Thoracic aorta (tissue), 2 donors: ENCODE data around the gene CLCF1. TPM values are rescaled to one million over a fixed set of nuclear protein-coding genes. Genes with fewer than 3 reads are reported as not detected.

Experiments
- ATAC-seq: fragments of 150-250 bp; one replicate; pipeline ENCODE4 v1.8.0; 2017; ENCODE audit warnings: low read depth; ENCODE audit not compliant: insufficient number of reproducible peaks, low FRiP score
- DNase-seq: peaks from one replicate; pipeline ENCODE4 v3.0.0-alpha.2; 2020; ENCODE audit warnings: low spot score
- H3K27ac ChIP-seq, 2 donors: fragments of 200-600 bp; sonication (generic); 1 replicate in 1 of 2; 2 replicates in 1 of 2; pipeline ENCODE4 v1.5.1; 2016; ENCODE audit warnings: mild to moderate bottlenecking in 2 of 2, moderate library complexity in 2 of 2
- H3K27me3 ChIP-seq: fragments of 200-600 bp; sonication (generic); replicated peaks from 2 replicates; pipeline ENCODE4 v1.6.0; 2016; ENCODE audit warnings: mild to moderate bottlenecking; ENCODE audit not compliant: insufficient read depth
- H3K36me3 ChIP-seq: fragments of 200-600 bp; sonication (generic); one replicate; pipeline ENCODE4 v1.5.1; 2016
- H3K4me1 ChIP-seq, 2 donors: fragments of 200-600 bp; sonication (generic); 1 replicate in 1 of 2; 2 replicates in 1 of 2; pipeline versions ENCODE4 v1.5.1 to v1.6.0; 2016; ENCODE audit warnings: low read depth in 2 of 2, mild to moderate bottlenecking in 1 of 2; ENCODE audit not compliant: control insufficient read depth in 1 of 2
- H3K4me3 ChIP-seq: fragments of 200-600 bp; sonication (generic); 2 replicates; pipeline ENCODE4 v1.5.1; 2016; ENCODE audit warnings: mild to moderate bottlenecking
- H3K9me3 ChIP-seq: fragments of 200-600 bp; sonication (generic); 2 replicates; pipeline ENCODE4 v1.5.1; 2016
- CTCF ChIP-seq: fragments of 200-600 bp; sonication (generic); IDR thresholded peaks from one replicate; pipeline ENCODE4 v1.5.1; 2019; ENCODE audit warnings: antibody characterized with exemption
- total RNA-seq, 2 donors: library from RNA; depleted of rRNA; stranded (reverse); fragments of >200 nt; gene quantifications; one replicate each; pipeline versions ENCODE4 v1.1.0 to v1.2.3, GENCODE V29; 2016

CLCF1 gene
- total RNA-seq, 2 donors from 2014 or later, result 27.1 to 38.1 TPM

GRCh38 chr11:67317888-67318555 is 55.4 kb downstream of the CLCF1 start:
- H3K4me1 ChIP-seq, result peaks cover 0 to 20% of the 10 kb centered on the region in 2 donors
- peak overlapping the region in 1 of 2 donors; percentile 86 for H3K27ac ChIP-seq
- H3K4me3 ChIP-seq, result peak overlapping the region; percentile 82
- no peak for DNase-seq
- H3K36me3 ChIP-seq, result no peaks in the 10 kb centered on the region
- TF ChIP-seq CTCF, result no peak
- H3K9me3 ChIP-seq, result no peaks in the 10 kb centered on the region
- no peaks in the 10 kb centered on the region for H3K27me3 ChIP-seq
- no peak for ATAC-seq

GRCh38 chr11:67317205-67317887 is 56.1 kb downstream of the CLCF1 start:
- TF ChIP-seq CTCF, result peak; percentile 87
- no peaks in the 10 kb centered on the region for H3K36me3 ChIP-seq
- H3K27ac ChIP-seq, result peak overlapping the region; percentile 85 to 86
- H3K4me1 ChIP-seq, result peaks cover 0 to 20% of the 10 kb centered on the region in 2 donors
- H3K4me3 ChIP-seq, result peak overlapping the region; percentile 82
- no peaks in the 10 kb centered on the region for H3K9me3 ChIP-seq
- peak; percentile 95 for ATAC-seq
- no peaks in the 10 kb centered on the region for H3K27me3 ChIP-seq
- peak; percentile 85 for DNase-seq

GRCh38 chr11:67316882-67317204 is 56.6 kb downstream of the CLCF1 start:
- no peak for TF ChIP-seq CTCF
- no peaks in the 10 kb centered on the region for H3K36me3 ChIP-seq
- ATAC-seq, result no peak
- no peaks in the 10 kb centered on the region for H3K27me3 ChIP-seq
- DNase-seq, result no peak
- peak overlapping the region; percentile 82 for H3K4me3 ChIP-seq
- no peaks in the 10 kb centered on the region for H3K9me3 ChIP-seq
- H3K4me1 ChIP-seq, result peaks cover 0 to 20% of the 10 kb centered on the region in 2 donors
- peak overlapping the region; percentile 85 to 86 for H3K27ac ChIP-seq

GRCh38 chr11:67315325-67315909 is 58.0 kb downstream of the CLCF1 start:
- Histone ChIP-seq H3K4me3 (no peak overlapping the region), H3K4me1 (peaks cover 0 to 20% of the 10 kb centered on the region in 2 donors), H3K9me3 (no peaks in the 10 kb centered on the region), H3K36me3 (peaks cover 2% of the 10 kb centered on the region), H3K27me3 (no peaks in the 10 kb centered on the region), H3K27ac (no peak overlapping the region)
- TF ChIP-seq CTCF, result no peak
- DNase-seq (no peak), ATAC-seq (no peak)

GRCh38 chr11:67314218-67314617 is 59.2 kb downstream of the CLCF1 start:
- DNase-seq (no peak), ATAC-seq (no peak)
- Histone ChIP-seq H3K4me1 (peaks cover 0 to 19% of the 10 kb centered on the region in 2 donors), H3K27ac (no peak overlapping the region), H3K27me3 (no peaks in the 10 kb centered on the region), H3K36me3 (peaks cover 10% of the 10 kb centered on the region), H3K9me3 (no peaks in the 10 kb centered on the region), H3K4me3 (no peak overlapping the region)
- no peak for TF ChIP-seq CTCF
